Tibial nerve (tissue), 3 donors: ENCODE results near the gene SUZ12.

ENCODE experiments used
- CTCF ChIP-seq, 5 experiments: fragments of 200-600 bp in 3 of 5; fragments of 450-650 bp in 2 of 5; sonication (generic) in 3 of 5; IDR thresholded peaks; one replicate each; pipeline ENCODE4 v1.5.1; 2016 to 2019; ENCODE audit warnings: antibody characterized with exemption in 5 of 5, mild to moderate bottlenecking in 3 of 5, moderate library complexity in 2 of 5
- POLR2A ChIP-seq, 2 donors: fragments of 450-650 bp; IDR thresholded peaks; one replicate each; pipeline ENCODE4 v1.6.1; 2017; ENCODE audit warnings: antibody characterized with exemption in 2 of 2, mild to moderate bottlenecking in 2 of 2, moderate library complexity in 2 of 2

- TF ChIP-seq POLR2A (IDR thresholded peaks at IDR 0.05) = no peak
- TF ChIP-seq CTCF (IDR thresholded peaks at IDR 0.05) = no peak
Observed at GRCh38 chr17:32021615-32021955, 84.8 kb downstream of the SUZ12 start.
